HL-60 (cell line): ENCODE data around the gene NR2F2.
A peak's percentile ranks its signal among the peaks of the same experiment; 100 is the strongest.

Experiments used
- DNase-seq, 2 experiments: peaks; one replicate each; pipeline ENCODE4 v3.0.0-alpha.2; 2010 to 2020; ENCODE audit warnings: low read depth in 1 of 2, low spot score in 1 of 2
- H3K27ac ChIP-seq: fragments of 250-450 bp; sonication (Bioruptor Pico); replicated peaks from 2 replicates; pipeline ENCODE4 v1.5.1; 2020; ENCODE audit warnings: mild to moderate bottlenecking, moderate library complexity
- H3K27me3 ChIP-seq: fragments of 250-450 bp; sonication (Bioruptor Pico); 2 replicates; pipeline ENCODE4 v1.5.1; 2021; ENCODE audit warnings: mild to moderate bottlenecking, moderate library complexity; ENCODE audit not compliant: insufficient read depth, poor library complexity, severe bottlenecking
- H3K4me3 ChIP-seq: replicated peaks from 2 replicates; pipeline ENCODE4 v1.5.1; 2011; ENCODE audit warnings: mild to moderate bottlenecking, control low read depth, low read length; ENCODE audit not compliant: insufficient read depth
- GABPA ChIP-seq: IDR thresholded peaks from 2 replicates; pipeline ENCODE4 v1.6.1; 2012; ENCODE audit warnings: low read depth
- POLR2AphosphoS5 ChIP-seq: IDR thresholded peaks from 2 replicates; pipeline ENCODE4 v1.6.1; 2012; ENCODE audit warnings: low read depth
- SPI1 ChIP-seq: IDR thresholded peaks from 2 replicates; pipeline ENCODE4 v1.6.1; 2012; ENCODE audit warnings: low read depth, mild to moderate bottlenecking, borderline replicate concordance
- TF ChIP-seq, protein P1 (sequence below): IDR thresholded peaks from one replicate; pipeline ENCODE4 v1.5.1; 2011; ENCODE audit warnings: low read length, control low read depth, inconsistent platforms; ENCODE audit not compliant: insufficient read depth
- TF ChIP-seq, protein P2 (sequence below): IDR thresholded peaks from 2 replicates; pipeline ENCODE4 v1.6.1; 2012; ENCODE audit warnings: low read depth; ENCODE audit not compliant: insufficient replicate concordance

Gene NR2F2

DNA sequence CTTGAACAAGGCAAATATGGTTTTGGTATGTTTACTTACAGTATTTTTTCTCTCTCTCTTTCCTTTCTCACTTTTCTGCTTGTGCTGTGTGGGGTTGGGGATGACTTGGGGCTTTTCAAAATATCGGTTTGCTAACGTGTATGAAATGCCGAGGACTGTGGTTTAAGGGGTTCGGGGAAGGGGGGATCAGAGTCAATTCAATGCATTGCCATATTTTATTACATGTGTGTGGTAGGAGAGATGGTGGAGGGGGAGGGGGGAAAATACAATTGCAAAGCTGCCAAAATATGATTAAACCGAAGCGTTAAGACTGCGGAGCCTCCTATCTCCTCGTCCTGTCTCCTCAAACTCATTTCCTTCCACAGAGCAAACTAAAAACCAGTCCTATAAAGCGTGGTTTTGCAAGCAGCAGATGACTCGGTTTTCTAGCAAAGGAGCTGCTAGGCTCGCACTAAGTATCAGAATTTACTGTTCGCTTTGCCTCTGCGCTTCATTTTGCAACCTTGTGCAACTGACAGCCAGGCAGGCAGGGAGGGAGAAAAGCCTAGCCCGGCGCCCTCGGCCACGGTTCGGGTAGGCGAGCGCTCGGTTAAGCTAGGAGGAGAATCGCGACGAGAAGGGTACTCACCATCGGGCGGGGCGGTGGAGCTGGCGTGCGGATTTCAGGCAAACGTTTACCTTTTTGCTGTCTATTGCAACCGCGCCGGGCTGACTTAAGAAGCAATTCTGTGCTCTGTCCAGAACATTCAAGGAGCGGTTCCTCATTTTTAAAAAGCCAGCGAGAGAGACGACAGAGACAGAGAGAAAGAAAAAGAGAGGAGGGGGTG, 4.0 kb upstream of the NR2F2 start:
- no peaks in the 10 kb centered on the region for H3K27me3 ChIP-seq
- peak in 1 of 2 experiments; percentile 93 for DNase-seq
- TF ChIP-seq, protein P1, sequence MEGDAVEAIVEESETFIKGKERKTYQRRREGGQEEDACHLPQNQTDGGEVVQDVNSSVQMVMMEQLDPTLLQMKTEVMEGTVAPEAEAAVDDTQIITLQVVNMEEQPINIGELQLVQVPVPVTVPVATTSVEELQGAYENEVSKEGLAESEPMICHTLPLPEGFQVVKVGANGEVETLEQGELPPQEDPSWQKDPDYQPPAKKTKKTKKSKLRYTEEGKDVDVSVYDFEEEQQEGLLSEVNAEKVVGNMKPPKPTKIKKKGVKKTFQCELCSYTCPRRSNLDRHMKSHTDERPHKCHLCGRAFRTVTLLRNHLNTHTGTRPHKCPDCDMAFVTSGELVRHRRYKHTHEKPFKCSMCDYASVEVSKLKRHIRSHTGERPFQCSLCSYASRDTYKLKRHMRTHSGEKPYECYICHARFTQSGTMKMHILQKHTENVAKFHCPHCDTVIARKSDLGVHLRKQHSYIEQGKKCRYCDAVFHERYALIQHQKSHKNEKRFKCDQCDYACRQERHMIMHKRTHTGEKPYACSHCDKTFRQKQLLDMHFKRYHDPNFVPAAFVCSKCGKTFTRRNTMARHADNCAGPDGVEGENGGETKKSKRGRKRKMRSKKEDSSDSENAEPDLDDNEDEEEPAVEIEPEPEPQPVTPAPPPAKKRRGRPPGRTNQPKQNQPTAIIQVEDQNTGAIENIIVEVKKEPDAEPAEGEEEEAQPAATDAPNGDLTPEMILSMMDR = no peak
- TF ChIP-seq SPI1 = peak; percentile 91
- TF ChIP-seq GABPA = 0 out of 2 replicates have a peak, but pooled peaks have one; percentile 4
- TF ChIP-seq, protein P2, sequence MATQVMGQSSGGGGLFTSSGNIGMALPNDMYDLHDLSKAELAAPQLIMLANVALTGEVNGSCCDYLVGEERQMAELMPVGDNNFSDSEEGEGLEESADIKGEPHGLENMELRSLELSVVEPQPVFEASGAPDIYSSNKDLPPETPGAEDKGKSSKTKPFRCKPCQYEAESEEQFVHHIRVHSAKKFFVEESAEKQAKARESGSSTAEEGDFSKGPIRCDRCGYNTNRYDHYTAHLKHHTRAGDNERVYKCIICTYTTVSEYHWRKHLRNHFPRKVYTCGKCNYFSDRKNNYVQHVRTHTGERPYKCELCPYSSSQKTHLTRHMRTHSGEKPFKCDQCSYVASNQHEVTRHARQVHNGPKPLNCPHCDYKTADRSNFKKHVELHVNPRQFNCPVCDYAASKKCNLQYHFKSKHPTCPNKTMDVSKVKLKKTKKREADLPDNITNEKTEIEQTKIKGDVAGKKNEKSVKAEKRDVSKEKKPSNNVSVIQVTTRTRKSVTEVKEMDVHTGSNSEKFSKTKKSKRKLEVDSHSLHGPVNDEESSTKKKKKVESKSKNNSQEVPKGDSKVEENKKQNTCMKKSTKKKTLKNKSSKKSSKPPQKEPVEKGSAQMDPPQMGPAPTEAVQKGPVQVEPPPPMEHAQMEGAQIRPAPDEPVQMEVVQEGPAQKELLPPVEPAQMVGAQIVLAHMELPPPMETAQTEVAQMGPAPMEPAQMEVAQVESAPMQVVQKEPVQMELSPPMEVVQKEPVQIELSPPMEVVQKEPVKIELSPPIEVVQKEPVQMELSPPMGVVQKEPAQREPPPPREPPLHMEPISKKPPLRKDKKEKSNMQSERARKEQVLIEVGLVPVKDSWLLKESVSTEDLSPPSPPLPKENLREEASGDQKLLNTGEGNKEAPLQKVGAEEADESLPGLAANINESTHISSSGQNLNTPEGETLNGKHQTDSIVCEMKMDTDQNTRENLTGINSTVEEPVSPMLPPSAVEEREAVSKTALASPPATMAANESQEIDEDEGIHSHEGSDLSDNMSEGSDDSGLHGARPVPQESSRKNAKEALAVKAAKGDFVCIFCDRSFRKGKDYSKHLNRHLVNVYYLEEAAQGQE = peak; percentile 34
- peak; percentile 74 for TF ChIP-seq POLR2AphosphoS5
- H3K4me3 ChIP-seq = peak overlapping the region; percentile 42
- peak overlapping the region; percentile 81 for H3K27ac ChIP-seq

DNA sequence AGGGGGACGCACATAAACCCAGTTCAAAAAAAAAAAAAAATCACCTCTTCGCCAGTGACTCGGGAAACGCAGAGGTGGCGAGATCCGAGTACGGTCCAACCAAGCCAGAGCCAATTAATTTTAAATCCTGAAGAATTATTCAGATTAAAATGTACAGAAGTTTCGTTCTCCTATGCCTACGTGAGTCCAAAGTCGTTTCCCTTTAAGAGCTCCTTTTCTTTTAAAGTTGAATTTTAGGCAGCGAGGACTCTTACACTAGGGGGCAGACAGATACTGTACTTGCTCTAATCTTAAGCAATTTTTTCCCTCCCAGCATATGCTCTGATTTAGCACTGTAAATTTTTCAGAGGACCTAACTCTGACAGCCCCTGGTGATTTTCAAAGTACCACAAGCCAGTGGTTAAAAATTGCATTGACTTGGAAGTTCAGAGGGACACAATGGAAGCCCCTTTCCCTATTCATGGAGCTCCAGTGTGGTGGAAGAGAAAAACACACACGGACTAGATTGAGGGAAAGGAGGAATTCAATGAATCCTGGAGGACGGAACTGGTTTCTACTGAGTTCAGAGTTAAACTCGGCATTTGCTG, 3.3 kb upstream of the NR2F2 start:
- Histone ChIP-seq H3K27me3 (no peaks in the 10 kb centered on the region), H3K27ac (peak overlapping the region; percentile 81), H3K4me3 (peak overlapping the region; percentile 42)
- no peak for TF ChIP-seq POLR2AphosphoS5
- TF ChIP-seq, protein P1 = peak; percentile 55
- peak; percentile 73 to 74 for DNase-seq

DNA sequence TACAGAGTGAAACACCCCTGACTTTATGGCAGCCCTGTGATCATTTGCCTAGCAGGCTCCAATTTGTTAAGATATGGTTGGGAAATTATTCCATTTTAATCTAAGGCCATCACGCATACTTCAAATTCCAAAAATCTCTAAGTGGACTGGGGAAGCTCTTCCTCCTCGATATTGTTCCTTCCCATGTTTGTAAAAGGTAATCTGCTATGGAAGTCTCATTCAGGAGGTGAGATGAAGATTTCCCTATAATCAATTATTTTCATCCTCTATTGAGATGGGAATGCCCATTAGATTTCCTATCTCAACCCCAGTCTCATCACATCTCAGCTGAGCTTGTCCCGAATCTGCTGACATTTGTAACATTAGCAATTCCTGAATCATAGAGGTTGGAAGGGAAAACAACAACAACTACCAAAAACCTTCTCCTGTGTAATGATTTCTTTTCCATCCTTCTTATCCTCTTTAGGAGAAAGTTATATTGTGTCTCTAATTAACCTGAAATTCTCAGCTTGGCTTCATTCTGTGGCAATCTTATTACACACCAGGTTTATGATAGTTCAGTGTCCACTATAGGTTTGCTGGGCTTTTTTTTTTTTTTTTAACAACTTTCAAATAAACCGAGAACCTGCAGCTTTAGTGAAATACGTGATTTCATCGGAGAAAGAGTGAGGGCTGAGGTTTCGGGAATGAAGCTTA, 2.2 kb upstream of the NR2F2 start:
- Histone ChIP-seq H3K4me3 (no peak overlapping the region), H3K27me3 (no peaks in the 10 kb centered on the region), H3K27ac (no peak overlapping the region)
- no peak for TF ChIP-seq SPI1
- no peak for TF ChIP-seq POLR2AphosphoS5
- TF ChIP-seq, protein P1 = no peak
- TF ChIP-seq, protein P2 = no peak
- TF ChIP-seq GABPA = no peak
- DNase-seq = no peak
